Measurements from ENCODE around the gene ANKRD13B.
"Not testable (repeated sequence)": the region's sequence is repeated elsewhere in the genome, so short reads cannot be mapped to it uniquely, and the experiment has no call there.

Gene ANKRD13B

DNA sequence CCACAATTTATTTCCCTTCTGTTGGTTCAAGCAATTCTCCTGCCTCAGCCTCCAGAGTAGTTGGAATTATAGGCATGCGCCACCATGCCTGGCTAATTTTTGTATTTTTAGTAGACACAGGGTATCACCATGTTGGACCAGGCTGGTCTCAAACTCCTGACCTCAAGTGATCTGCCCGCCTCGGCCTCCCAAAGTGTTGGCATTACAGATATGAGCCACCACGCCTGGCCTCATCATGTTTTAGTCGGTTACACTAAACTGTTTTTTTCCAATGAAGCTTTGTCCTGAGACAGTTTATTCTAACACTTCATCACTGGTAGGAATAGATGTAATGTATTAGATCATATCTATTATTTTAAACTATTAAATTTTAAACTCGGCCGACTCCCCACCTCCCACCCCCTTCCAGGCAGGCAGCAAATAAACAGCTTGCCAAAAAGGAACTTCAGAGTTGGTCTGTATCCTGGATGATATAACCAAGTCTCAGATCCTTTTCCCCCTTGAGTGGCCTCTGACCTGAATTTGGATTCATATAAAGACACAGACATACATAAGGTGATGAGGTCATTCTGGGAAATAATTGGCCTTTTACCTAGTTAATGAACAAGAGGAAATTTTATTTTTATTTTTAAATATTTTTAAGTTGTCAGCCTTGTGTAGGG is 48.2 kb downstream of the ANKRD13B start:
- DNase-seq (ENCODE audit: low read depth): no peak
- no peak overlapping the region for H3K4me3 ChIP-seq (ENCODE audit: low read depth, low read length)
- TF ChIP-seq, protein P1, sequence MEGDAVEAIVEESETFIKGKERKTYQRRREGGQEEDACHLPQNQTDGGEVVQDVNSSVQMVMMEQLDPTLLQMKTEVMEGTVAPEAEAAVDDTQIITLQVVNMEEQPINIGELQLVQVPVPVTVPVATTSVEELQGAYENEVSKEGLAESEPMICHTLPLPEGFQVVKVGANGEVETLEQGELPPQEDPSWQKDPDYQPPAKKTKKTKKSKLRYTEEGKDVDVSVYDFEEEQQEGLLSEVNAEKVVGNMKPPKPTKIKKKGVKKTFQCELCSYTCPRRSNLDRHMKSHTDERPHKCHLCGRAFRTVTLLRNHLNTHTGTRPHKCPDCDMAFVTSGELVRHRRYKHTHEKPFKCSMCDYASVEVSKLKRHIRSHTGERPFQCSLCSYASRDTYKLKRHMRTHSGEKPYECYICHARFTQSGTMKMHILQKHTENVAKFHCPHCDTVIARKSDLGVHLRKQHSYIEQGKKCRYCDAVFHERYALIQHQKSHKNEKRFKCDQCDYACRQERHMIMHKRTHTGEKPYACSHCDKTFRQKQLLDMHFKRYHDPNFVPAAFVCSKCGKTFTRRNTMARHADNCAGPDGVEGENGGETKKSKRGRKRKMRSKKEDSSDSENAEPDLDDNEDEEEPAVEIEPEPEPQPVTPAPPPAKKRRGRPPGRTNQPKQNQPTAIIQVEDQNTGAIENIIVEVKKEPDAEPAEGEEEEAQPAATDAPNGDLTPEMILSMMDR (IDR thresholded peaks at IDR 0.05; ENCODE audit: insufficient read depth, low read depth, low read length, missing control alignments): no peak

DNA sequence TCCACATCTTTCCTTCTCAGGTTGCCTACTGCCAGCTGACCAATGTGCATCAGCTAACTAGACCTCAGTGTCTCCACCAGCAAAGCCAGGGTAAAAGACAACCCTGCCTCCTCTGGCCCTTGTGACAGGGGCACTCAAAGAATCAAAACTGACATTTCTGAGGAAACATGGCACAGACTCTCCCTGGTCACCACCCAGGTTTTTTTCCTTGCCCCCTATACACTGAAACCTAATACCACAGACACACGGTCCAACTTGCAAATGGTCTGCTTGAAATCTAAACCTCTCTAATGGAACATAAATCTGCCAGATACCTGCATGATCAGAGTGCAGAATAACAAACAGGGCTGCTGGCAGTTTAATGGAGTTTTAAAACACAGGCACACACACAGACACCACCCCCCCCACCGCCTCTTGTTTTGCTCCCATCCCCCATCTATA is 49.3 kb downstream of the ANKRD13B start:
- TF ChIP-seq, protein P1 (IDR thresholded peaks at IDR 0.05; ENCODE audit: insufficient read depth, low read depth, low read length, missing control alignments): no peak
- DNase-seq (ENCODE audit: low read depth): no peak
- H3K4me3 ChIP-seq (ENCODE audit: low read depth, low read length): no peak overlapping the region

GRCh38 chr17:29643817-29644160 is 50.9 kb downstream of the ANKRD13B start:
- H3K4me3 ChIP-seq (ENCODE audit: low read depth, low read length): no peak overlapping the region
- no peak for DNase-seq (ENCODE audit: low read depth)
- TF ChIP-seq, protein P1 (IDR thresholded peaks at IDR 0.05; ENCODE audit: insufficient read depth, low read depth, low read length, missing control alignments): no peak

GRCh38 chr17:29645515-29646051 is 52.7 kb downstream of the ANKRD13B start:
- TF ChIP-seq, protein P1 (IDR thresholded peaks at IDR 0.05; ENCODE audit: insufficient read depth, low read depth, low read length, missing control alignments): no peak
- DNase-seq (ENCODE audit: low read depth): no peak
- no peak overlapping the region for H3K4me3 ChIP-seq (ENCODE audit: low read depth, low read length)

GRCh38 chr17:29648005-29648404 is 55.1 kb downstream of the ANKRD13B start:
- DNase-seq (ENCODE audit: low read depth): no peak
- H3K4me3 ChIP-seq (ENCODE audit: low read depth, low read length): no peak overlapping the region
- TF ChIP-seq, protein P1 (IDR thresholded peaks at IDR 0.05; ENCODE audit: insufficient read depth, low read depth, low read length, missing control alignments): no peak

- no peak overlapping the region for H3K4me3 ChIP-seq (ENCODE audit: low read depth, low read length)
- TF ChIP-seq, protein P1 (IDR thresholded peaks at IDR 0.05; ENCODE audit: insufficient read depth, low read depth, low read length, missing control alignments): no peak
- DNase-seq (ENCODE audit: low read depth): no peak
Observed at GRCh38 chr17:29649359-29649758, 56.4 kb downstream of the ANKRD13B start.

DNA sequence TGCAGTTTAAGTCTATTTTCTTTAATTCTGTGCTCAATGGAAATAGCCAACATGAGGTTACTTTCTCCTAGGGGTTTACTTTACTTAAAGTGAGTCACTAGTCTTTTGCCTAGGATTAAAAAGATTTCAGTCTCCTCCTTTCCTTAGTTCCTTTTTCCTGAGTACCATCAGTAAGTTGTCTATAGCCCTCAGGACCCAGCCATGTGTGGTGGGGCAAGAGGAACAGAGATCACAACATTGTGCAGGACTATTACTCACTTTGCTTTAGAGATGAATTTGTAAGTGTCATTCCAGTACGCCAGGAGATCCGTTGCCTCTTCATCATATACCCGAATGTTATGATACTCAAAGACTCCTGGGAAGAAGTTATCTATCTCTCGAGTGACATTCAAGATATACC is 57.5 kb downstream of the ANKRD13B start:
- TF ChIP-seq, protein P1 (IDR thresholded peaks at IDR 0.05; ENCODE audit: insufficient read depth, low read depth, low read length, missing control alignments): no peak
- DNase-seq (ENCODE audit: low read depth): no peak
- no peak overlapping the region for H3K4me3 ChIP-seq (ENCODE audit: low read depth, low read length)

- H3K4me3 ChIP-seq (ENCODE audit: low read depth, low read length); DNase-seq (ENCODE audit: low read depth): not testable (repeated sequence)
Observed at GRCh38 chr17:29651913-29652312, 59.0 kb downstream of the ANKRD13B start.

All from GM12865 (cell line).